Karpas-422 (cell line): ENCODE results near the gene MMP19. TPM values are rescaled to one million over a fixed set of nuclear protein-coding genes. Genes with fewer than 3 reads are reported as not detected.

Experiments
- DNase-seq: peaks from one replicate; pipeline ENCODE4 v3.0.0-alpha.2; 2015
- H2AFZ ChIP-seq: fragments of 200-600 bp; sonication (generic); 2 replicates; pipeline ENCODE4 v1.6.1; 2014; ENCODE audit warnings: antibody characterized with exemption, low read length, mixed read lengths
- H3K27ac ChIP-seq: fragments of 200-600 bp; sonication (generic); 2 replicates; pipeline ENCODE4 v1.5.1; 2014; ENCODE audit warnings: mild to moderate bottlenecking, low read length, moderate library complexity
- H3K27me3 ChIP-seq: fragments of 200-600 bp; sonication (generic); 2 replicates; pipeline ENCODE4 v1.6.1; 2014; ENCODE audit warnings: low read length, mixed read lengths
- H3K36me3 ChIP-seq: fragments of 200-600 bp; sonication (generic); 2 replicates; pipeline ENCODE4 v1.6.1; 2014; ENCODE audit warnings: low read length, mixed read lengths; ENCODE audit not compliant: insufficient read depth
- H3K4me1 ChIP-seq: fragments of 200-600 bp; sonication (generic); 2 replicates; pipeline ENCODE4 v1.6.1; 2014; ENCODE audit warnings: mild to moderate bottlenecking, low read length, mixed read lengths
- H3K4me2 ChIP-seq: fragments of 200-600 bp; sonication (generic); 2 replicates; pipeline ENCODE4 v1.6.1; 2014; ENCODE audit warnings: low read length, low read depth, mild to moderate bottlenecking; ENCODE audit not compliant: poor library complexity, severe bottlenecking
- H3K4me3 ChIP-seq: fragments of 200-600 bp; sonication (generic); 2 replicates; pipeline ENCODE4 v1.5.1; 2014; ENCODE audit warnings: mild to moderate bottlenecking, antibody characterized with exemption, low read length, mixed read lengths
- H3K79me2 ChIP-seq: fragments of 200-600 bp; sonication (generic); 2 replicates; pipeline ENCODE4 v1.6.1; 2014; ENCODE audit warnings: mild to moderate bottlenecking, low read length, mixed read lengths
- H3K9ac ChIP-seq: fragments of 200-600 bp; sonication (generic); 2 replicates; pipeline ENCODE4 v1.6.0; 2014; ENCODE audit warnings: low read length
- H3K9me2 ChIP-seq: fragments of 200-600 bp; sonication (generic), shearing (Covaris generic); replicated peaks from 2 replicates; pipeline ENCODE4 v1.6.0; 2014; ENCODE audit warnings: mild to moderate bottlenecking, low read length, moderate library complexity; ENCODE audit not compliant: insufficient read depth
- H3K9me3 ChIP-seq: fragments of 300-700, 200-600 bp; sonication (generic); 2 replicates; pipeline ENCODE4 v1.6.1; 2014; ENCODE audit warnings: low read length, mixed read lengths
- H4K20me1 ChIP-seq: fragments of 200-600 bp; sonication (generic); 2 replicates; pipeline ENCODE4 v1.6.1; 2014; ENCODE audit warnings: mild to moderate bottlenecking, antibody characterized with exemption, low read length, low read depth; ENCODE audit not compliant: insufficient read depth
- total RNA-seq: library from RNA; depleted of rRNA; stranded (reverse); fragments of >200 nt; shearing (Covaris generic); gene quantifications from 2 replicates; pipeline ENCODE4 v1.2.3, GENCODE V29; 2014; ENCODE audit warnings: low replicate concordance; rRNA removed

MMP19 gene
- total RNA-seq, 1 experiment from 2014 or later: 0.11 TPM

DNA sequence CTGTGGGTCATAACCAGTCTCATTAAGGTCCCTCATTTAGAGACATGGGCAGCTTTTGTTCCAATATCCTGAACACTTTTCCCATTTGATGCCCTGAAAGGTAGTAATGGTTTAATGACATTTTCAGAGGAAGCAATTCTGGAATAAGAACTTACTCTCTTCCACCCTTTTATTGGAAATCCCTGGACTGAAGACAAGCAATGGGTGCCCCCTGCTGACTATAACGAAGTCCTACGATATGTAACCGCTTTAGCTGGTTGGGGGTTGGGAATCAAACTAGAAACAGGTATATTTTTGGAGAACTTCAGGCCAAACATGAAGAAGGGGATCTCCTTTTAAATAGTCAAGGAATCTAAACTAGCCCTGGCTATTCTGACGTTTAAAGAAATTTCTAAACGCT, 45.7 kb downstream of the MMP19 start:
- Histone ChIP-seq H3K79me2 (peaks cover 57% of the 10 kb centered on the region), H3K4me2 (no peak overlapping the region), H3K27me3 (no peaks in the 10 kb centered on the region), H2AFZ (no peak overlapping the region), H3K9ac (no peak overlapping the region), H3K4me1 (no peaks in the 10 kb centered on the region), H3K27ac (no peak overlapping the region), H3K4me3 (no peak overlapping the region), H3K9me3 (no peaks in the 10 kb centered on the region), H3K9me2 (no peaks in the 10 kb centered on the region), H4K20me1 (0 out of 2 replicates have a peak, but pooled peaks cover 3% of the 10 kb centered on the region), H3K36me3 (peaks cover 54% of the 10 kb centered on the region)
- peak; percentile 66 for DNase-seq

DNA sequence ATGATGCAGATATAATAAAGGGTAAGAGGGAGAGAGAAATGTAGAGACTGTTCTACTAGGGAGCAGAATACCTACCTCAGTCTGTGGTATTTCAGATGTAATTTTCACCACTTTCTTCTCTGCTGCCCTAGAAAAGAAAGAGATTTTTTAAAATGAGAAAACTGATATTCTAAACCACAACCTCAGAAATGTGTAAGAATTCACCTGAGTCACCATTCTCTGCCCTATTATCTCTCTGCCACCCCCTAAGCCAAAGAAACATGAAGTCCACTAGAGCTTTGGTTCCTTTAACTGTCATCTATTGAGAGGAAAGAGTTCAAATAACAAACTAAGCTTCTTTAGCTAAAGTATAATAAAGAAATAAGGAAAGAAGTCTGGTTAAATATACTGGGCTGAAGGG, 46.8 kb downstream of the MMP19 start:
- Histone ChIP-seq H3K9ac (no peak overlapping the region), H3K79me2 (peaks cover 46% of the 10 kb centered on the region), H4K20me1 (0 out of 2 replicates have a peak, but pooled peaks cover 3% of the 10 kb centered on the region), H3K9me3 (no peaks in the 10 kb centered on the region), H3K36me3 (peaks cover 57% of the 10 kb centered on the region), H3K4me1 (no peaks in the 10 kb centered on the region), H3K27me3 (no peaks in the 10 kb centered on the region), H2AFZ (no peak overlapping the region), H3K4me3 (no peak overlapping the region), H3K27ac (no peak overlapping the region), H3K9me2 (no peaks in the 10 kb centered on the region), H3K4me2 (no peak overlapping the region)
- DNase-seq: no peak

DNA sequence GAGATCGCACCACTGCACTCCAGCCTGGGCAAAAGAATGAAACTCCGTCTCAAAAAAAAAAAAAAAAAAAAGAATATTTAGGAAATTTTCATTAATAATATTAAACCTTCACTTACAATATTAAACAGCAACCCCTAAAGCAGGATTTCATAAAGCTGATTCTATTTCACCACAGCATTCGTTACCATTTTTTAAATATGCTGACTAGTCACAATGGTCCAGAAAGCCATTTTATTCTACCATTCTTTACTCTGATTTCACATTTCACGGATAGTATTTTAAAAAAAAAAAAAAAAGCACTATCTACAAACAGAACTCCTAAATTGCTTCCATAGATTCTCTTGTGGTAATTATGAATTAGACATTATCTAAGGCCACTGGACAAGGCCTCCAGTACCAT, 52.8 kb downstream of the MMP19 start:
- Histone ChIP-seq H2AFZ (no peak overlapping the region), H3K27me3 (no peaks in the 10 kb centered on the region), H3K9ac (no peak overlapping the region), H4K20me1 (no peaks in the 10 kb centered on the region), H3K4me3 (no peak overlapping the region), H3K36me3 (peaks cover 60% of the 10 kb centered on the region), H3K9me2 (no peaks in the 10 kb centered on the region), H3K4me1 (no peaks in the 10 kb centered on the region), H3K9me3 (no peaks in the 10 kb centered on the region), H3K27ac (no peak overlapping the region), H3K79me2 (peaks cover 24% of the 10 kb centered on the region), H3K4me2 (no peak overlapping the region)
- no peak for DNase-seq

GRCh38 chr12:55789171-55789570, 53.6 kb downstream of the MMP19 start:
- no peak for DNase-seq
- H3K4me3 ChIP-seq: no peak overlapping the region
- H3K79me2 ChIP-seq: peaks cover 22% of the 10 kb centered on the region
- no peak overlapping the region for H3K9ac ChIP-seq
- no peaks in the 10 kb centered on the region for H3K9me3 ChIP-seq
- peaks cover 62% of the 10 kb centered on the region for H3K36me3 ChIP-seq
- no peak overlapping the region for H2AFZ ChIP-seq
- no peaks in the 10 kb centered on the region for H3K27me3 ChIP-seq
- H3K4me1 ChIP-seq: no peaks in the 10 kb centered on the region
- H3K27ac ChIP-seq: no peak overlapping the region
- H4K20me1 ChIP-seq: no peaks in the 10 kb centered on the region
- no peaks in the 10 kb centered on the region for H3K9me2 ChIP-seq
- H3K4me2 ChIP-seq: no peak overlapping the region

- Histone ChIP-seq H2AFZ (no peak overlapping the region), H3K4me2 (no peak overlapping the region), H3K27ac (no peak overlapping the region), H3K9ac (no peak overlapping the region), H3K27me3 (no peaks in the 10 kb centered on the region), H3K79me2 (peaks cover 16% of the 10 kb centered on the region), H3K9me3 (no peaks in the 10 kb centered on the region), H3K36me3 (peaks cover 62% of the 10 kb centered on the region), H3K9me2 (no peaks in the 10 kb centered on the region), H3K4me1 (no peaks in the 10 kb centered on the region), H3K4me3 (no peak overlapping the region), H4K20me1 (no peaks in the 10 kb centered on the region)
- no peak for DNase-seq
Observed at GRCh38 chr12:55788546-55788945, 54.2 kb downstream of the MMP19 start.

Other genes starting within 250 kb of the MMP19 start
- gene OR10P1, start 206.0 kb downstream of the MMP19 start, total RNA-seq: not detected in 2 replicates
- 0.78 and 2.6 TPM in 2 replicates for gene ITGA7, start 135.0 kb downstream of the MMP19 start, total RNA-seq
- 83.4 and 191 TPM in 2 replicates for gene BLOC1S1, start 126.9 kb downstream of the MMP19 start, total RNA-seq
- 12.4 and 12.8 TPM in 2 replicates for gene RDH5, start 122.5 kb downstream of the MMP19 start, total RNA-seq
- 150 and 266 TPM in 2 replicates for gene CD63, start 113.9 kb downstream of the MMP19 start, total RNA-seq
- gene GDF11, start 99.8 kb downstream of the MMP19 start, total RNA-seq: 2.9 and 7.8 TPM in 2 replicates
- 64.9 and 100 TPM in 2 replicates for gene SARNP, start 25.2 kb downstream of the MMP19 start, total RNA-seq
- gene ORMDL2, start 24.9 kb downstream of the MMP19 start, total RNA-seq: 32.6 and 37.4 TPM in 2 replicates
- gene DNAJC14, start 13.3 kb downstream of the MMP19 start, total RNA-seq: 28.6 and 36.9 TPM in 2 replicates
- gene PYM1, start 85.0 kb upstream of the MMP19 start, total RNA-seq: 58.9 and 63.8 TPM in 2 replicates
- 70.4 and 88.5 TPM in 2 replicates for gene DGKA, start 88.2 kb upstream of the MMP19 start, total RNA-seq
- 8.8 and 9.7 TPM in 2 replicates for gene PMEL, start 123.1 kb upstream of the MMP19 start, total RNA-seq
- 35.3 and 49.9 TPM in 2 replicates for gene CDK2, start 123.9 kb upstream of the MMP19 start, total RNA-seq
- gene RAB5B, start 131.1 kb upstream of the MMP19 start, total RNA-seq: 43.8 and 62.4 TPM in 2 replicates
- 3.1 and 11.0 TPM in 2 replicates for gene SUOX, start 154.3 kb upstream of the MMP19 start, total RNA-seq
- gene IKZF4, start 178.1 kb upstream of the MMP19 start, total RNA-seq: 1.0 and 7.4 TPM in 2 replicates
- gene RPS26, start 199.0 kb upstream of the MMP19 start, total RNA-seq: 417 and 1,471 TPM in 2 replicates
- gene ERBB3, start 237.2 kb upstream of the MMP19 start, total RNA-seq: not detected in 2 replicates